Progenitor cell of endocrine pancreas (in vitro differentiated cells): Measurements from ENCODE around the gene SP4. TPM values are rescaled to one million over a fixed set of nuclear protein-coding genes. Genes with fewer than 3 reads are reported as not detected.

ENCODE experiments used
- DNase-seq: peaks from one replicate; pipeline ENCODE4 v3.0.0; 2021; ENCODE audit warnings: low spot score; ENCODE audit not compliant: unreplicated experiment
- H3K27ac Mint-ChIP-seq: 2 replicates; pipeline ENCODE4 v1.8.0; 2021; ENCODE audit warnings: mild to moderate bottlenecking, moderate library complexity, mixed read lengths
- H3K27me3 Mint-ChIP-seq: 2 replicates; pipeline ENCODE4 v1.8.0; 2021; ENCODE audit warnings: mixed read lengths
- H3K36me3 Mint-ChIP-seq: 2 replicates; pipeline ENCODE4 v1.8.0; 2022; ENCODE audit warnings: mixed read lengths; ENCODE audit not compliant: insufficient read depth
- H3K4me1 Mint-ChIP-seq: 2 replicates; pipeline ENCODE4 v1.8.0; 2021; ENCODE audit warnings: low read depth, mixed read lengths
- H3K4me3 Mint-ChIP-seq: 2 replicates; pipeline ENCODE4 v1.8.0; 2021; ENCODE audit warnings: low read depth, mild to moderate bottlenecking, moderate library complexity, mixed read lengths
- H3K9me3 Mint-ChIP-seq: 2 replicates; pipeline ENCODE4 v1.8.0; 2021; ENCODE audit warnings: low read depth, mixed read lengths
- total RNA-seq: library from RNA; stranded (reverse); gene quantifications from 2 replicates; pipeline ENCODE4 v1.2.1, GENCODE V29; 2021
- TF ChIP-seq, protein P1 (sequence below): fragments of 200-600 bp; sonication (generic); IDR thresholded peaks from one replicate; pipeline ENCODE4 v1.5.0; 2021; ENCODE audit warnings: antibody characterized with exemption, mild to moderate bottlenecking; ENCODE audit not compliant: unreplicated experiment

Gene SP4
- total RNA-seq, 1 donor from 2014 or later, result 19.8 TPM

DNA sequence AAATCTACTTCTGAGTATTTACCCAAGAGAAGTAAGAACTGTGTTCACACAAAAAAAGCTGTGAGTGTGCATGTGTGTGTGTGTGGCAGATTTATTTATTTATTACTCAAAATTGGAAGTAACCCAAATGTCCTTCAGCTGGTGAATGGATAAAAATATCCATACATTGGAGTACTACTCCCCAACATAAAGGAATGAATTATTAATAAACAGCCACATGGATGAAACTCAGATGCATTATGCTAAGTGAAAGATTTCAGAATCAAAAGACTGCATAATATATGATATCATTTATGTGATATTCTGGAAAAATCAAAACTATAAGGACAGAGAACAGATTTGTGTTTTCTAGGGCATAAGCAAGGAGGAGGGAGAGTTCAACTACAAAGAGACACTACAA, 67.8 kb downstream of the SP4 start:
- no peak for DNase-seq
- Mint-ChIP-seq H3K27ac (no peak overlapping the region), H3K27me3 (no peaks in the 10 kb centered on the region), H3K9me3 (peaks cover 55% of the 10 kb centered on the region), H3K4me3 (no peak overlapping the region), H3K4me1 (no peaks in the 10 kb centered on the region), H3K36me3 (peaks cover 59% of the 10 kb centered on the region)
- TF ChIP-seq, protein P1, sequence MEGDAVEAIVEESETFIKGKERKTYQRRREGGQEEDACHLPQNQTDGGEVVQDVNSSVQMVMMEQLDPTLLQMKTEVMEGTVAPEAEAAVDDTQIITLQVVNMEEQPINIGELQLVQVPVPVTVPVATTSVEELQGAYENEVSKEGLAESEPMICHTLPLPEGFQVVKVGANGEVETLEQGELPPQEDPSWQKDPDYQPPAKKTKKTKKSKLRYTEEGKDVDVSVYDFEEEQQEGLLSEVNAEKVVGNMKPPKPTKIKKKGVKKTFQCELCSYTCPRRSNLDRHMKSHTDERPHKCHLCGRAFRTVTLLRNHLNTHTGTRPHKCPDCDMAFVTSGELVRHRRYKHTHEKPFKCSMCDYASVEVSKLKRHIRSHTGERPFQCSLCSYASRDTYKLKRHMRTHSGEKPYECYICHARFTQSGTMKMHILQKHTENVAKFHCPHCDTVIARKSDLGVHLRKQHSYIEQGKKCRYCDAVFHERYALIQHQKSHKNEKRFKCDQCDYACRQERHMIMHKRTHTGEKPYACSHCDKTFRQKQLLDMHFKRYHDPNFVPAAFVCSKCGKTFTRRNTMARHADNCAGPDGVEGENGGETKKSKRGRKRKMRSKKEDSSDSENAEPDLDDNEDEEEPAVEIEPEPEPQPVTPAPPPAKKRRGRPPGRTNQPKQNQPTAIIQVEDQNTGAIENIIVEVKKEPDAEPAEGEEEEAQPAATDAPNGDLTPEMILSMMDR, result no peak

DNA sequence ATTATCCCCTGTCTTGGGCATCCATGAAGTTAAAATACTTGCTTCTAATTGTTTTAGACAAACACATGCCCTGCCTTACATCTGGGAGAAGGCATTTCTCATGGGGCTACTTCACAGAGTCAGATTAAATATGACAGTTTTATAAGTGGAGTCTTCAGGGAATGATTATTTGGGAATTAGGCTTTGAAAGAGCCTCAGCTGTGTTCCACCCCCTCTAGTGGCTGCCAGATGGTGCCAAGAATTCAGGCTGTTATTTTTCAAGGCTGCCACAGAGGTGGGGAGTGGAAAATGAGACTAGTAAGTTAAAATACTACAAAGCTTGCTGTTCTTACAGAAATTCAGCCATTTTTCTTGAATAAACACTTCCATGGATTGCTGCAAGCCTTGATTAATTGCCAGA, 69.2 kb downstream of the SP4 start:
- no peak overlapping the region for H3K27ac Mint-ChIP-seq
- TF ChIP-seq, protein P1, result no peak
- H3K36me3 Mint-ChIP-seq, result peaks cover 54% of the 10 kb centered on the region
- DNase-seq, result no peak
- H3K4me3 Mint-ChIP-seq, result no peak overlapping the region
- H3K27me3 Mint-ChIP-seq, result no peaks in the 10 kb centered on the region
- peaks cover 50% of the 10 kb centered on the region for H3K9me3 Mint-ChIP-seq
- no peaks in the 10 kb centered on the region for H3K4me1 Mint-ChIP-seq

DNA sequence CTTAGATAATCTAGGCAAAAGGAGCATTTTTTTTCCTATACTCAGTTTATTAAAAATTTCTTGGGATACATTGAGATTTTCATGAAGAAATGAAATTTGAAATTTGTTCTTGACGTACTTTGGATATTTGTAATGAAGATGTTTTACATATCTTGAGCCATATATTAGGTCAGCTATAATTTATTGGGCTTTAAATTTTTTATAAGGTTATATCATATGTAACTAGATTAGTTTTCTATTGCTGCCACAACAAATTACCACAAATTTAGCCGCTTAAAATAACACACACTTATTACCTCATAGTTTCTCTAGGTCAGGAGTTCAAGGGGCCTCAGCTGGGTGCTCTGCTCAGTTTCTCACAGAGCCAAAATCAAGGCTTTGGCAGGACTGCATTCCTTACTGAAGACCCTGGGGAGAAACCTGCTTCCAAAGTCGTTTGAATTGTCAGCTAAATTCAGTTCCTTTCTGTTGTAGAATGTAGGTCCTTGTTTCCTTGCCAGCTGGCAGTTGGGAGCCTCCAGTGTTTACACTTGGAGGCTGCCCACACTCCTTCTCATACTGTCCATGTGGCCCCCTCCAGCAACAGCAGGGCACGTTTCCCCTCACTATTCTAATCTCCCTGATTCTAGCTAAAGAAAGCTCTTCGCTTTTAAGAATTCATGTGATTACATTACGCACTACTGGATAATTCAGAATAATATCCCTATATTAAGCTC, 72.4 kb downstream of the SP4 start:
- H3K27ac Mint-ChIP-seq, result no peak overlapping the region
- TF ChIP-seq, protein P1, result no peak
- H3K27me3 Mint-ChIP-seq, result no peaks in the 10 kb centered on the region
- H3K36me3 Mint-ChIP-seq, result peaks cover 26% of the 10 kb centered on the region
- peaks cover 31% of the 10 kb centered on the region for H3K9me3 Mint-ChIP-seq
- peaks cover 6% of the 10 kb centered on the region for H3K4me1 Mint-ChIP-seq
- no peak for DNase-seq
- H3K4me3 Mint-ChIP-seq, result no peak overlapping the region

DNA sequence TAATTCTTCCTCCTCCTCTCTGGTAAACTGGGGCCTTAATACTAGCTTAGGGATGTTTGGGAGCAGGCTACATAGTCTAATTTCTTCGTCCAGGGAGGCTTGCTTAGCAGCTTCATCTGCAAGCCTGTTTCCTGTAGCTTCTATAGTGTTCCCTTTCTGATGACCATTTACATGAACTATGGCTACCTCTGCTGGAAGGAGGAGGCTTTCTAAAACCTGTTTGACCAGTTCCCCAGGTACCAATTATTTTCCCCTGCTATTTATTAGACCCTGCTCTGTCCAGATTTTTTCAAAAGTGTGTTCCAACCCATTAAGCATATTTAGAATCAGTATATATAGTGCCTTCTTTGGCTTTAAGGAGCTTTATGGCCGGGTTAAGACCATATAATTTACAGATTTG, 76.1 kb downstream of the SP4 start:
- TF ChIP-seq, protein P1, result no peak
- Mint-ChIP-seq H3K9me3 (peaks cover 12% of the 10 kb centered on the region), H3K4me1 (peaks cover 8% of the 10 kb centered on the region), H3K4me3 (no peak overlapping the region), H3K27me3 (no peaks in the 10 kb centered on the region), H3K36me3 (peaks cover 22% of the 10 kb centered on the region), H3K27ac (no peak overlapping the region)
- no peak for DNase-seq

DNA sequence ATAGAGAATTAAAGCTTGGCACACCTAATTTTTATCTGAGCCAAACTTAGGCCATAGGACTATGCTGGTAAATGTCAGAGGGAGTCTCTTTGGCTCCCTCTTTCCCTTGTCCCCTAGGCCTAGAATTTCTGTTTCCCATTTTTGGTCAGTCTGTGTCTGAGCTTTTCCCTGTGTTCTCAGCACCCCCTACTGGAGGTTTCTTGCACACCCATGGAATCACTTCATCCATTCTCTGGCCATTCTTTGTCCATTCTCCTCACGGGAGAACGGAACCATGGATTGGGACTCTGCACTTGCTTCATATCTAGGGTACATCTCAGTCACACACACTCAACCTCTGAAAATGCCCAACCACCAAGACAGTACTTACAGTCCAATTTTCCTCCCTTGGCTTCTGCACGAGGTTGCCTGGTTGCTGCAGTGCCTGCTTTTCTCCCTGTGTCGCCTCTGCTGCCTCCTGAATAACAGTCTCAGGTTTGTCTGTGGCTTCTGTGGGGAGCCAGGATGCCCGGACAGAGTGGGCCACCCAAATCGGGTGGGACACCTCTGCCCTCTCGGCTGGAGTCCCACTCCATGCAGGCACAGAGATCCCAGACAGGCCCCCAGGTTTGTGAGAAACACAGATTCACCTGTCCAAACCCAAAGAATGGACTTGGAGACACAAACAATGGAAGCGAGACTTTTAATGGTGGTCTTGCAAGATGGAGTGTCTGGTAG, 79.9 kb downstream of the SP4 start:
- H3K27me3 Mint-ChIP-seq, result no peaks in the 10 kb centered on the region
- peak; percentile 22 for DNase-seq
- TF ChIP-seq, protein P1, result peak; percentile 63
- no peak overlapping the region for H3K27ac Mint-ChIP-seq
- peaks cover 8% of the 10 kb centered on the region for H3K4me1 Mint-ChIP-seq
- peaks cover 29% of the 10 kb centered on the region for H3K36me3 Mint-ChIP-seq
- no peak overlapping the region for H3K4me3 Mint-ChIP-seq
- H3K9me3 Mint-ChIP-seq, result peaks cover 9% of the 10 kb centered on the region
